SK-N-MC (cell line): ENCODE measurements around the gene PROCR.
A peak's percentile ranks its signal among the peaks of the same experiment; 100 is the strongest.

ENCODE experiments used
- DNase-seq: peaks from one replicate; pipeline ENCODE4 v3.0.0-alpha.2; 2011; ENCODE audit warnings: low read depth, low spot score
- H3K27ac ChIP-seq: fragments of 200-600 bp; sonication (generic); 2 replicates; pipeline ENCODE4 v1.5.1; 2016; ENCODE audit warnings: mixed run types
- H3K36me3 ChIP-seq: fragments of 200-600 bp; sonication (generic); 2 replicates; pipeline ENCODE4 v1.6.1; 2017; ENCODE audit warnings: antibody characterized with exemption, low read length, mixed read lengths; ENCODE audit not compliant: insufficient read depth
- H3K4me3 ChIP-seq: fragments of 200-600 bp; sonication (generic); 2 replicates; pipeline ENCODE4 v1.5.1; 2016
- H3K9ac ChIP-seq: fragments of 200-600 bp; sonication (generic); 2 replicates; pipeline ENCODE4 v1.8.0; 2017; ENCODE audit warnings: mixed run types, mixed read lengths; ENCODE audit not compliant: insufficient read length
- H3K9me3 ChIP-seq: fragments of 200-600 bp; sonication (generic); 2 replicates; pipeline ENCODE4 v1.6.1; 2017; ENCODE audit warnings: low read depth, mild to moderate bottlenecking, antibody characterized with exemption, low read length, moderate library complexity, mixed read lengths
- EZH2 ChIP-seq: fragments of 200-600 bp; sonication (generic); IDR thresholded peaks from one replicate; pipeline ENCODE4 v1.6.1; 2017; ENCODE audit warnings: antibody characterized with exemption
- FOXP2 ChIP-seq: optimal IDR thresholded peaks from 2 replicates; pipeline ENCODE3; 2011; ENCODE audit warnings: mild to moderate bottlenecking, moderate library complexity; ENCODE audit not compliant: insufficient read depth; ENCODE audit errors: extremely low read length, control extremely low read depth
- POLR2AphosphoS5 ChIP-seq: IDR thresholded peaks from 2 replicates; pipeline ENCODE4 v1.6.1; 2012; ENCODE audit warnings: mild to moderate bottlenecking, low read depth, low read length, borderline replicate concordance

The PROCR gene

GRCh38 chr20:35171753-35172433 is at the start of gene PROCR:
Gene PROCR, plus strand, starts transcription at chr20:35172072. Its CDS starts 83 bp downstream, at chr20:35172155.
- H3K4me3 ChIP-seq: peak within 1 kb of the TSS; percentile 69
- H3K9me3 ChIP-seq: no peaks in the 10 kb centered on the region
- H3K36me3 ChIP-seq: no peaks in the 10 kb centered on the region
- H3K9ac ChIP-seq: no peak within 1 kb of the TSS
- no peak for TF ChIP-seq FOXP2
- TF ChIP-seq EZH2: no peak
- no peak for TF ChIP-seq POLR2AphosphoS5
- DNase-seq: no peak
- no peak within 1 kb of the TSS for H3K27ac ChIP-seq

GRCh38 chr20:35122756-35123405 is 49.0 kb upstream of the PROCR start:
- DNase-seq: no peak
- Histone ChIP-seq H3K9ac (no peak overlapping the region), H3K4me3 (no peak overlapping the region), H3K27ac (no peak overlapping the region), H3K36me3 (peaks cover 6% of the 10 kb centered on the region; the same call in 1 of the 2 replicates), H3K9me3 (no peaks in the 10 kb centered on the region)
- TF ChIP-seq EZH2 (no peak), FOXP2 (no peak), POLR2AphosphoS5 (no peak)

- H3K9me3 ChIP-seq: no peaks in the 10 kb centered on the region
- no peak overlapping the region for H3K27ac ChIP-seq
- no peak overlapping the region for H3K9ac ChIP-seq
- DNase-seq: no peak
- H3K36me3 ChIP-seq: peaks cover 6% of the 10 kb centered on the region; the same call in 1 of the 2 replicates
- TF ChIP-seq POLR2AphosphoS5 (no peak), EZH2 (no peak), FOXP2 (no peak)
- H3K4me3 ChIP-seq: no peak overlapping the region
These were observed 46.1 kb upstream of the PROCR start for GRCh38 chr20:35125753-35126152.

- TF ChIP-seq POLR2AphosphoS5 (no peak), EZH2 (no peak), FOXP2 (no peak)
- H3K9ac ChIP-seq: no peak overlapping the region
- peaks cover 3% of the 10 kb centered on the region; the same call in 1 of the 2 replicates for H3K36me3 ChIP-seq
- no peak overlapping the region for H3K27ac ChIP-seq
- H3K4me3 ChIP-seq: no peak overlapping the region
- no peak for DNase-seq
- no peaks in the 10 kb centered on the region for H3K9me3 ChIP-seq
These were observed 42.2 kb upstream of the PROCR start for GRCh38 chr20:35129647-35130069.

- Histone ChIP-seq H3K9me3 (no peaks in the 10 kb centered on the region), H3K9ac (no peak overlapping the region), H3K36me3 (peaks cover 3% of the 10 kb centered on the region; the same call in 1 of the 2 replicates), H3K4me3 (no peak overlapping the region), H3K27ac (no peak overlapping the region)
- no peak for DNase-seq
- TF ChIP-seq FOXP2 (no peak), EZH2 (no peak), POLR2AphosphoS5 (no peak)
These were observed 39.9 kb upstream of the PROCR start for GRCh38 chr20:35131934-35132333.

- H3K9ac ChIP-seq: no peak overlapping the region
- DNase-seq: no peak
- peaks cover 9% of the 10 kb centered on the region; the same call in 1 of the 2 replicates for H3K36me3 ChIP-seq
- no peak overlapping the region for H3K27ac ChIP-seq
- H3K4me3 ChIP-seq: no peak overlapping the region
- H3K9me3 ChIP-seq: no peaks in the 10 kb centered on the region
- TF ChIP-seq FOXP2: no peak
- no peak for TF ChIP-seq POLR2AphosphoS5
- TF ChIP-seq EZH2: no peak
These were observed 38.8 kb upstream of the PROCR start for GRCh38 chr20:35133031-35133430.

GRCh38 chr20:35133735-35134134 is 38.1 kb upstream of the PROCR start:
- H3K4me3 ChIP-seq: no peak overlapping the region
- H3K9ac ChIP-seq: no peak overlapping the region
- H3K27ac ChIP-seq: no peak overlapping the region
- TF ChIP-seq EZH2: no peak
- TF ChIP-seq POLR2AphosphoS5: no peak
- TF ChIP-seq FOXP2: no peak
- no peaks in the 10 kb centered on the region for H3K9me3 ChIP-seq
- no peak for DNase-seq
- H3K36me3 ChIP-seq: peaks cover 10% of the 10 kb centered on the region; the same call in 1 of the 2 replicates

- Histone ChIP-seq H3K4me3 (no peak overlapping the region), H3K27ac (no peak overlapping the region), H3K9ac (no peak overlapping the region), H3K9me3 (no peaks in the 10 kb centered on the region), H3K36me3 (peaks cover 10% of the 10 kb centered on the region; the same call in 1 of the 2 replicates)
- no peak for TF ChIP-seq POLR2AphosphoS5
- no peak for DNase-seq
These were observed 37.4 kb upstream of the PROCR start for GRCh38 chr20:35134472-35134871.

- Histone ChIP-seq H3K36me3 (peaks cover 10% of the 10 kb centered on the region; the same call in 1 of the 2 replicates), H3K9ac (no peak overlapping the region), H3K4me3 (no peak overlapping the region), H3K9me3 (no peaks in the 10 kb centered on the region), H3K27ac (no peak overlapping the region)
- no peak for TF ChIP-seq FOXP2
- no peak for TF ChIP-seq EZH2
- no peak for TF ChIP-seq POLR2AphosphoS5
- no peak for DNase-seq
These were observed 37.0 kb upstream of the PROCR start for GRCh38 chr20:35134880-35135279.
